GM18511 (cell line): ENCODE results near the gene POGK.
"Not testable (repeated sequence)": the region's sequence is repeated elsewhere in the genome, so short reads cannot be mapped to it uniquely, and the experiment has no call there.

Experiments used
- ATAC-seq: cut with Tn5 transposase; IDR thresholded peaks from one replicate; pipeline ENCODE4 v1.9.1; 2021; ENCODE audit warnings: mild to moderate bottlenecking, moderate library complexity; ENCODE audit not compliant: unreplicated experiment

POGK gene

DNA sequence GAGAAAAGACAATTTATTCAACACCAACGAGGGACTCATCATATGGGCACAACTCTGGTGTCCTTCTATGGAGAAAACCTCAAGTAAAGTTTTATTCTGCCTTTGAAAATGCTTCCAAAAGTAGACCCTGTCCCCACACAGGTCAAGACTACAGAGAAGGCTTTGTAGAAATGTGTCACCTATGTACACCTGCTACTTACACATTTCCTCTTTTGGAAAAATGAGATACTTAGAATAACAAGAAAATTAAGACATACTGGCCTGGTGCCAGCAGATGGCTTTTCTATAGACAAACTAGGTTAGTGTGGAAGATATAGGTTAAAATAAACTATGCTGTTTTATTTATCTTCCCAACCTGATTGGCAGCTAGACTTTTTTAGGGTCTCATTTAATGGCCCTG lies 13.6 kb downstream of the POGK start:
- ATAC-seq: no peak

DNA sequence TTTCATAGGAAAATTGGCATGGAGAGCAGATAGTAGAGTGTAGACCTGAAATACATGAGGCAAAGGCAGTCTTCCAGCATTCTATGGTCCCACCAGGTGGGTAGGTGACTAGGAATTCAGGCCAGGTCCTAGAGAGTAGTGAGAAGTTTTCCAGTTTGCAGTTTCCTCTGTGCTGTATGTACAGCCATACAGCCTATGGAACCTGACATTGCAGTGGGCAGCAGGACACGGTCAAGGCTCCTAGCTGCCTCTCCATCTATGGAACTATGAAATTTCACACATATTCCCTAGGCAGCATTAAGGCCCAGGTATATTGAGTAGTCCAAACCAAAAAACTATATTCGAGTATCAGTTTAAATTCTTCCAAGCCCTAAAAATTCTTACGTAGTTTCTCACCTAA lies 16.3 kb downstream of the POGK start:
- no peak for ATAC-seq

DNA sequence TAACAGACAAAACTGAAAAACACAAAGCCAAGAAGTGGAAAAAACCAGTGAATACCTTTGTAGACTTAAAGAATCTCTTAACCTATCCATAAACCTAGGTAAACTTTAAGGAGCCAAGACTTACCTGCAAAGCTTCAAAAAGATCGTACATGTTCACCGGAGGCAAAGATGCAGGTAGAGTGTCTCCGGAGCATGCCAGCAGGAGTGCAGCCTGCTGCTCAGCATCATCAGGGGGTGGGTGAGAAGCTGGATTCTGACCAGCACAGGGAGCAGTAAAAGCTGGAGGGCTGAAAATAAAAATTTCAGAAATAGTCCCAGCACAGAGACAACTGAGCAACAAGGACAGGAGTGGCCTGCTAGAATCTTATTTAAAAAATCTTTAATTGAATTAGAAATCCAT lies 18.7 kb downstream of the POGK start:
- no peak for ATAC-seq

DNA sequence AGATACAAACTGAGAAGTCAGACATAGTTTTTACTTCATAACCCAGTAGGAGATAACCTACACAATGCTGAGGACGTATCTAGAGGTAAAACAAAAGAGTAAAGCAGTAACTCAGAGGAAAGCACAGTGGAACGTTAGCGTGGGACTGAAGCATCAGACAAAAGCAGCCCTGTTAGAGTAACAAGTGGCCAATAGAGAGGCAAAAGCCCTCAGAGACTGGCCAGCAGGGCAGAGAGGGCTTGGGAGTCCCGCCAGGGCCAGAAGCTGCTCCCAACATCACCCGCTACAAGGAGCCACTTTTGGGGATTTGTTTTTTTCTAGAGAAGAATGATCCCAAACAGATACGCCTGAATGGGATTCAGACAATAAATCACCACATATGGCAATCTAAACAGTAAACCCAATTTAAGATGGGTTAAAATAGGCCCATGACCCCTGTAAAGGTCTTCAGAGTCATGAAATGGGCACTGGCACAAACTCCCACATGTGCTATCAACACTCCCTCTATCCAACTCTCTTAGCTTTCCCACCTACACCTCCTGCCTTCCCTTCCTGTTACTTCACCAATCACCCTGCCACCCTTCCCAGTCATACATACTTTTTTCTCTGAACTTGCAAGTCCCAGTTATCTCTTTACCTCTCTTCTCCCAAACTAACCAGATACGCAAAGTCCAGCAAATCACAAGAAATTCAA lies 19.6 kb downstream of the POGK start:
- no peak for ATAC-seq

- ATAC-seq: no peak
Observed at GRCh38 chr1:166859597-166859996, 20.3 kb downstream of the POGK start.

DNA sequence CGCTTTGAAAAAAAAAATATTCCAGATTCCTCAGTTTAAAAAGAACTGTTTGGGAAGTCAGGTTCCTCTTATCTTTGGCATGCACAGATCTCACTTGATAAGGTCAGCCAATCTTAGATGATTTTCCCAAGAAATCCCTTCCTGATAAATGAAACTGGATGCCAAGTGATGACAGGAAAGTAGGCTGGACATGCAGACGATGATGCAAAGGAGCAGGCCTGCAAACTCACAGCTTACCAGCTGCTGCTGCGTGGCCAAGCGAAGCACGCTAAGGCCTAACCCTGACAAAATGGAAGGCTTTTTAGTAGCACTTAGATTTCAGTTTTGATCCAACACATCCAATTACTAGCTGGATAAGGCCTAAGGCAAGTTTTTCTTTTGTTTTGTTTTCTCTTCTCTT lies 26.7 kb downstream of the POGK start:
- ATAC-seq: no peak

DNA sequence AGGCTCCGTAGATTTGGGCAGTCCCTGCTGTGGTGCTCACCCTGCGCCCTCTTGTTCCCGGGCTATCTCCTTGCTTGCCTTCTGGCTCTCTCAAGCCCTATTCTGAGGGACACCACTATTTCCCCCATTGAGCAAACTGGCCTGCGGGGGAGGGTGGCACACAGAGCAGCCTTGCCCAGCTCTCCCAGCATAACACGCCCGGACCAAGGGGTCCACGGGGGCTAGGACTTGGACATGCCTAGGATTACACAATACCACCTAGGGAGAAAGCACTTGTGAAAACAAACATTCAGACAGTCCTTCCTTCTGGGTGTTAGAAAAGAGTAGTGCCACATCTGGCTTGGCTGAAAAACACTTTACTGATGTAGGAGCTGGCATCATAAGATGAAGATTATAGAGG lies 29.4 kb downstream of the POGK start:
- no peak for ATAC-seq

- ATAC-seq: peak; percentile 58
Observed at GRCh38 chr1:166869318-166870099, 30.2 kb downstream of the POGK start.

DNA sequence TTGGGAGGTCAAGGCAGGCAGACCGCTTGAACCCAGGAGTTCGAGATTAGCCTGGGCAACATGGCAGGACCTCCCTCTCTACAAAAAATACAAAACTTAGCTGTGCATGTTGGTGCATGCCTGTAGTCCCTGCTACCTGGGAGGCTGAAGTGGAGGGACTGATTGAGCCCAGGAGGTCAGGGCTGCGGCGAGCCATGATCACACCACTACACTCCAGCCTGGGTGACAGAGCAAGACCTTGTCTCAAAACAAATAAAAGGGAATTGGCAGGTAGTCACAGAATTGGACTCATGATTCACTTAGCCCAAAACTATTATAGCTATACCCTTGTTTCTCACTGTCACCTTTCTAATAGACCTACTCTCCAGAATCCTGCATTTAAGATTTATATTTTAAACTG lies 31.3 kb downstream of the POGK start:
- ATAC-seq: no peak

DNA sequence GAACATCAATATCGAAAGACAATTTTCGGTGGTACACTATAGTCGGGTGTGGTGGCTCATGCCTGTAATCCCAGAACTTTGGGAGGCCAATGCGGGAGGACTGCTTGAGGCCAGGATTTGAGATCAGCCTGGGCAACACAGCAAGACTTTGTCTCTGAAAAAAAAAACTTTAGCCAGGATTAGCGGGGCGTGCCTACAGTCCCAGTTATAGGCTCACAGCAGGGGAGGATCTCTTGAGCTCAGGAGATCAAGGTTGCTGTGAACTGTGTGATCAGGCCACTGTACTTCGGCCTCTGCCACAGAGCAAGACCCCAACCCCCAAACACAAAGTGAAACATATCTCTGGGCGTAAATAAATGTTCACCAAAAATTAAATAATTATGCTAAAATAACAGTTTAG lies 35.2 kb downstream of the POGK start:
- no peak for ATAC-seq

DNA sequence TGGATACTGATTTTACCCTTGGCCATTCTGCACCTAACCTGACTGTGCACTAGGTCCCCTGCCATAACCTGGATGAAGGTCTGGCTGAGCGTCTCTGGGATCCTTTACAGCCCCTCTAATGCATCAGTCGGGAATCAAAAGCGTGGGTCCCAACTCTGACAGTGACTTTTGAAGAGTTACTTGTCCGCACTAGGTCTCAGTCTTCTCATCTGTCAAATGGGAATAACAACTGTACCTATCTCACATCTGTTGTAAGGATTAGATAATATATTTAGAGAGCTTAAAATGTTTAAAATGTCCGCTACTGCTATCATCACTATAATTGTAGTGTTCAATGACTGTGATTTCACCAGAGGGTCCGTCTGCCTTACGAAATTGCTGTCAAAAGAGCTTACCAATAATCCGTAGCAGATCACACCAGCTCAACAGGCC lies 36.0 kb downstream of the POGK start:
- ATAC-seq: no peak

DNA sequence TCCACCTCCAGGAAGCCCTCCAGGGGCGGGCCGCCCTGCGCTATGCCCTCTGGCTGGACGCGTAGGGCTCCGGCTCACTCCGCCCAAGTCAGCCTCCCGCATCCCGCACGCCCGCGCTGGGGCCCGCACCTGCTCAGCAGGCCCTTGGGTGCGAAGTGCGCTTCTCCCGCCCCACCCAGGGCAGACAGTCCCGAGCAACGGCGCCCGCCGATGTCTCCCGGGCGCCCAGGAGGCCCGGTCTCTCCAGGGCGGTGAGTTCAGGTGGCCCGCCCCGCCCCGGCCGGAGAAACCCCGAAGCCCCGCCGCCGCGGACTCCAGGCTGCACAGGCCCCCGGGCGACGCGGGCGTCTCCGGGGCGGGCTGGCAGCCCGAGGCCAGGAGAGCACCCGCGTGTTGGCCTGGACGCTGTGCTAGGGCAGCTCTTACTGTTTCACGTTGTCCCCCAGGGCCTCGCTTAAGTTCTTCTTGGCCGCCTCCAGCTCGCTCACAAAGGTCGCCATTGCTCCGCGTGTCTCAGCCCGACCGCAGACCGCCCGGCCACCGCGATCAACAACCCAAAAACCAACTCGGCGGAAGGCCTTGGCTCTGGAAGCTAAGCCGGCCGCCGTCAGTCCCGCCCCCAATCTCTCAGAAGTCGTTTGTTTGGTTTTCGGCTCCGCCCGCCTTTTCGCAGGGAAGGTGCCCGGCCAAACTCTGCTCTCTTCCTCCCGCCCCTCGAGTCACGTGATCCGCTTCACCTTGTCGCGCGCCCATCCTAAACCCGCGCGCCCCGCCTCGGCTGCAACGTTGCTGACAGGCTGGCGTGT lies 36.7 kb downstream of the POGK start, which contains the start of gene TADA1:
TSS of gene TADA1 (minus strand) at position 531 of the 806 bp plus-strand sequence. CDS start at position 500, 31 bp downstream.
- peak; percentile 88 for ATAC-seq

- ATAC-seq: peak; percentile 5
Observed at GRCh38 chr1:166876540-166876838, 37.2 kb downstream of the POGK start.

DNA sequence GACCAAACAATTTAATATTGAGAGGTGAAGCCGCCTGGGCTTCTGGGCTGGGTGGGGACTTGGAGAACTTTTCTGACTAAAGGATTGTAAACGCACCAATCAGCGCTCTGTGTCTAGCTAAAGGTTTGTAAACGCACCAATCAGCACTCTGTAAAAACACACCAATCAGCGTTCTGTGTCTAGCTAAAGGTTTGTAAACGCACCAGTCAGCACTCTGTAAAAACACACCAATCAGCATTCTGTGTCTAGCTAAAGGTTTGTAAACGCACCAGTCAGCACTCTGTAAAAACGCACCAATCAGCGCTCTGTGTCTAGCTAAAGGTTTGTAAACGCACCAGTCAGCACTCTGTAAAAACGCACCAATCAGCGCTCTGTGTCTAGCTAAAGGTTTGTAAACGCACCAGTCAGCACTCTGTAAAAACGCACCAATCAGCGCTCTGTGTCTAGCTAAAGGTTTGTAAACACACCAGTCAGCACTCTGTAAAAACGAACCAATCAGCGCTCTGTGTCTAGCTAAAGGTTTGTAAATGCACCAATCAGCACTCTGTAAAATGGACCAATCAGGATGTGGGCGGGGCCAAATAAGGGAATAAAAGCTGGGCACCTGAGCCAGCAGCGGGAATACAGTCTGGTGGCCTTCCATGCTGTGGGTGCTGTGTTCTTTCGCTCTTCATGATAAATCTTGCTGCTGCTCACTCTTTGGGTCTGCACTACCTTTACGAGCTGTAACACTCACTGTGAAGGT lies 39.1 kb downstream of the POGK start:
- not testable (repeated sequence) for ATAC-seq

DNA sequence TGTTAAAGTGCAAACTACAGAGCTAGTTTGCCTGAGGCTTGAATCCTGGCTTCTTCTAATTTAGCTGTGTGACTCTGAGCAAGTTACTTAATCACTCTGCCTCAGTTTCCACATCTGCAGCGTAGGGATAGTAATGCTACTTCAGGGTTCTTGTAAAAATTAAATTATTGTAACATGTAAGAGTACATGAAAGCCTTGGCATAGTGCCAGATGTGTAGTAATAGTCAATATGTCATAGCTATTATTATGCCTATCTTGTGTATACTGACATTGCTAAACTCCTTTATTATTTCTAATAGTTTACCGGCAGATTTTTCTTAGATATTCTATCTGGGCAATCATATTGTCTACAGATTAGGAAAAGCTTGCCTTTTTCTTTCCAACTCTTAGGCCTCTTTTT lies 43.6 kb downstream of the POGK start:
- ATAC-seq: no peak

DNA sequence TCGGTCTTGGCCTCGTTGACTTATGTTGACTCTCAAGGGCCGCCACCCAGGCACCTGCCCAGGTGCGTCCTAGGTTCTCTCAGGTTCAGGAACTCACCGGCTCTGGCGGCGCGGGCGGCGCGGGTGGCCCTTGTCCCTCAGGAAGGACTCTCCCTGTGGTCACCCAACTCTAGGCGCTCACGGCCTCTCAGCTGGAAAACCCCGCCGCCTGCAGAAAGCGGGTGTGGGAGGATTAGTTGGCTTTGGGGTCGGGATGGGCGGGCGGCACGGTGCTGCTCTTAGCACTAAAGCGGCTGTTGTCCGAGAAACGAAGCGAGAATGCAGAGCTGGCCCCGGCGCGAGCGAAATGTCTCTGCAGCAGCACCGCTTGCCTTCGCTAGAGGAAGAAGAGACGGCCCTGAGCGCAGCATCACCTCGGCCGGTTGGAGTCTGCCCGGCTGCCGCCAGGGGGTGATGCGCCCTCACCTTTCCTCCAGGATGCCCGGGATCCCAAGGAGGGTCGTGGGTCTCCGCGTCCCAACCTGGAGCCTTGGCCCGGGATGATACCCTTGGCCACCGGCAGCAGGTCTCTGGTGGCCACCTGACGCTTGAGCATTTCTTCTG lies 44.9 kb downstream of the POGK start:
- no peak for ATAC-seq

DNA sequence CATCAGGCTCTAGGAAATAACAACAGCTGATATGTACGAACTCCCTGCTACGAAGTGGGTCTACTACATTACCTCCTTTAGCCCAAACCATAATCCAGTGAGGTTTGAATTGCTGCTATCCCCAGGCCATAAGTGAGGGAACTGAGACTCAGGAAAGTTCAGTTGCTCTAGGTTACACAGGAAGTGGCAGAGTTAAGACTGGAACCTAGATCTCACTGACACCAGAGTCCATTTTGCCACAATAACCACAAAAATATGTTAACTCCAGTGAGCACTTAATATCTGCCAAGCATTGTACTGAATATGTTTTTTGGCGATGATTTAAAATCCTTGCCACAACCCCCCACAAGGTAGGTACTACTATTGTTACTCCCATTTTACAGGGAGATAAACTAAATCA lies 45.7 kb downstream of the POGK start:
- no peak for ATAC-seq

- ATAC-seq: no peak
Observed at GRCh38 chr1:166888373-166889111, 49.3 kb downstream of the POGK start.

- no peak for ATAC-seq
Observed at GRCh38 chr1:166889776-166890175, 50.5 kb downstream of the POGK start.

- ATAC-seq: no peak
Observed at GRCh38 chr1:166895766-166896165, 56.5 kb downstream of the POGK start.
